H9 (cell line): ENCODE measurements around the gene SMIM3. TPM values are rescaled to one million over a fixed set of nuclear protein-coding genes. Genes with fewer than 3 reads are reported as not detected.

Source experiments
- DNase-seq: peaks from one replicate; pipeline ENCODE4 v3.0.0-alpha.2; 2017
- H2AFZ ChIP-seq: one replicate; pipeline ENCODE4 v1.6.1; 2013; ENCODE audit warnings: mild to moderate bottlenecking, low read length, control low read depth, moderate library complexity
- H2AK5ac ChIP-seq: 2 replicates; pipeline ENCODE4 v1.6.1; 2013; ENCODE audit warnings: low read length, control low read depth, mixed read lengths; ENCODE audit not compliant: insufficient read length
- H2BK120ac ChIP-seq: one replicate; pipeline ENCODE4 v1.6.1; 2013; ENCODE audit warnings: low read depth, mild to moderate bottlenecking, low read length, control low read depth, inconsistent platforms; ENCODE audit not compliant: poor library complexity, severe bottlenecking
- H2BK12ac ChIP-seq: 2 replicates; pipeline ENCODE4 v1.6.1; 2013; ENCODE audit warnings: low read length, control low read depth, mixed read lengths, low read depth; ENCODE audit not compliant: insufficient read length
- H2BK15ac ChIP-seq: 2 replicates; pipeline ENCODE4 v1.6.1; 2013; ENCODE audit warnings: low read depth, low read length, control low read depth
- H2BK20ac ChIP-seq: one replicate; pipeline ENCODE4 v1.6.1; 2013; ENCODE audit warnings: low read depth, mild to moderate bottlenecking, low read length, control low read depth, inconsistent platforms; ENCODE audit not compliant: poor library complexity, severe bottlenecking
- H2BK5ac ChIP-seq: 2 replicates; pipeline ENCODE4 v1.6.1; 2013; ENCODE audit warnings: low read length, control low read depth, mixed read lengths; ENCODE audit not compliant: insufficient read length
- H3K14ac ChIP-seq: 2 replicates; pipeline ENCODE4 v1.6.1; 2013; ENCODE audit warnings: low read length, control low read depth; ENCODE audit not compliant: insufficient read depth
- H3K18ac ChIP-seq: 2 replicates; pipeline ENCODE4 v1.6.1; 2013; ENCODE audit warnings: low read depth, mild to moderate bottlenecking, mixed read lengths, low read length, control low read depth; ENCODE audit not compliant: insufficient read length
- H3K23ac ChIP-seq: 2 replicates; pipeline ENCODE4 v1.6.1; 2013; ENCODE audit warnings: low read length, control low read depth, mixed read lengths, low read depth; ENCODE audit not compliant: insufficient read length
- H3K23me2 ChIP-seq: 2 replicates; pipeline ENCODE4 v1.6.1; 2013; ENCODE audit warnings: low read depth, mild to moderate bottlenecking, mixed read lengths, low read length, control low read depth; ENCODE audit not compliant: insufficient read length, poor library complexity, severe bottlenecking
- H3K27ac ChIP-seq: 2 replicates; pipeline ENCODE4 v1.5.1; 2013; ENCODE audit warnings: low read length, control low read depth, mixed read lengths, low read depth; ENCODE audit not compliant: insufficient read length
- H3K27me3 ChIP-seq: 2 replicates; pipeline ENCODE4 v1.6.1; 2013; ENCODE audit warnings: low read length, control low read depth, inconsistent platforms; ENCODE audit not compliant: insufficient read depth
- H3K4ac ChIP-seq: 2 replicates; pipeline ENCODE4 v1.6.1; 2013; ENCODE audit warnings: low read depth, mild to moderate bottlenecking, control low read depth, inconsistent platforms, low read length, moderate library complexity
- H3K4me1 ChIP-seq: 2 replicates; pipeline ENCODE4 v1.6.1; 2013; ENCODE audit warnings: low read length, control low read depth, inconsistent platforms; ENCODE audit not compliant: insufficient read depth
- H3K4me2 ChIP-seq: 2 replicates; pipeline ENCODE4 v1.6.1; 2013; ENCODE audit warnings: low read length, control low read depth, mixed read lengths; ENCODE audit not compliant: insufficient read length, insufficient read depth
- H3K56ac ChIP-seq: 2 replicates; pipeline ENCODE4 v1.6.1; 2013; ENCODE audit warnings: low read depth, mild to moderate bottlenecking, mixed read lengths, low read length, control low read depth; ENCODE audit not compliant: insufficient read length
- H3K79me1 ChIP-seq: 2 replicates; pipeline ENCODE4 v1.6.1; 2013; ENCODE audit warnings: low read depth, mild to moderate bottlenecking, moderate library complexity, low read length, control low read depth, inconsistent platforms; ENCODE audit not compliant: insufficient read depth, poor library complexity, severe bottlenecking
- H3K79me2 ChIP-seq: 2 replicates; pipeline ENCODE4 v1.6.1; 2013; ENCODE audit warnings: low read length, control low read depth, inconsistent platforms; ENCODE audit not compliant: insufficient read depth
- H3K9ac ChIP-seq: 2 replicates; pipeline ENCODE4 v1.6.1; 2013; ENCODE audit warnings: low read length, control low read depth, mixed read lengths; ENCODE audit not compliant: insufficient read length; ENCODE audit errors: extremely low read depth
- H3K9me3 ChIP-seq: one replicate; pipeline ENCODE4 v1.6.1; 2013; ENCODE audit warnings: low read depth, low read length, inconsistent platforms; ENCODE audit not compliant: control insufficient read depth
- H3T11ph ChIP-seq: one replicate; pipeline ENCODE4 v1.6.1; 2013; ENCODE audit warnings: mild to moderate bottlenecking, low read length, control low read depth, inconsistent platforms
- H4K20me1 ChIP-seq: one replicate; pipeline ENCODE4 v1.6.1; 2013; ENCODE audit not compliant: control insufficient read depth, insufficient read length, insufficient read depth
- H4K5ac ChIP-seq: 2 replicates; pipeline ENCODE4 v1.6.1; 2013; ENCODE audit warnings: low read depth, mild to moderate bottlenecking, mixed read lengths, low read length, control low read depth; ENCODE audit not compliant: insufficient read length
- H4K8ac ChIP-seq: replicated peaks from 2 replicates; pipeline ENCODE4 v1.6.1; 2013; ENCODE audit warnings: low read length, control low read depth, mixed read lengths, low read depth; ENCODE audit not compliant: insufficient read length
- H4K91ac ChIP-seq: 2 replicates; pipeline ENCODE4 v1.6.1; 2013; ENCODE audit warnings: low read depth, mild to moderate bottlenecking, moderate library complexity, mixed read lengths, low read length, control low read depth; ENCODE audit not compliant: insufficient read length
- H3K27ac Mint-ChIP-seq, 3 experiments: 2 replicates in 2 of 3; 3 replicates in 1 of 3; pipeline ENCODE4 v1.8.0; 2020 to 2021; ENCODE audit warnings: mixed read lengths in 3 of 3, mild to moderate bottlenecking in 1 of 3, moderate library complexity in 1 of 3
- H3K27me3 Mint-ChIP-seq: 2 replicates; pipeline ENCODE4 v1.8.0; 2021; ENCODE audit warnings: low read depth, mild to moderate bottlenecking, moderate library complexity, mixed read lengths
- H3K36me3 Mint-ChIP-seq, 3 experiments: 2 replicates in 2 of 3; 3 replicates in 1 of 3; pipeline ENCODE4 v1.8.0; 2020 to 2021; ENCODE audit warnings: low read depth in 3 of 3, mixed read lengths in 3 of 3; ENCODE audit not compliant: insufficient read depth in 1 of 3
- H3K4me1 Mint-ChIP-seq, 2 experiments: 2 replicates each; pipeline ENCODE4 v1.8.0; 2020; ENCODE audit warnings: mixed read lengths in 2 of 2
- H3K4me3 Mint-ChIP-seq, 2 experiments: 2 replicates in 1 of 2; 3 replicates in 1 of 2; pipeline ENCODE4 v1.8.0; 2020 to 2021; ENCODE audit warnings: mild to moderate bottlenecking in 2 of 2, mixed read lengths in 2 of 2, moderate library complexity in 1 of 2
- H3K9me3 Mint-ChIP-seq, 2 experiments: 2 replicates in 1 of 2; 3 replicates in 1 of 2; pipeline ENCODE4 v1.8.0; 2020; ENCODE audit warnings: mild to moderate bottlenecking in 2 of 2, mixed read lengths in 2 of 2, moderate library complexity in 1 of 2
- CTCF ChIP-seq: fragments of 200-600 bp; sonication (generic); conservative IDR thresholded peaks from 3 replicates; pipeline ENCODE4 v1.8.0; 2021; ENCODE audit warnings: antibody characterized with exemption, mild to moderate bottlenecking
- WGBS: extraction: QIAGEN DNeasy Blood & Tissue Kit; methylation state at CpG from one replicate; pipeline ENCODE4 v1.1.7; 2013; ENCODE audit warnings: missing lambda C conversion rate, low lambda C conversion rate, mixed read lengths; ENCODE audit not compliant: insufficient read length; ENCODE audit errors: extremely low coverage; 5-methylcytosine and 5-hydroxymethylcytosine counted together
- total RNA-seq: library from RNA; stranded (reverse); gene quantifications from 2 replicates; pipeline ENCODE4 v1.2.1, GENCODE V29; 2021

Gene SMIM3
- total RNA-seq, 1 experiment from 2014 or later, result 42.0 TPM

GRCh38 chr5:150794927-150795326 lies 16.4 kb downstream of the SMIM3 start:
- Histone ChIP-seq H4K8ac (no peak overlapping the region), H2AK5ac (no peak overlapping the region), H3K9ac (no peak overlapping the region), H3K18ac (no peak overlapping the region), H3K79me1 (peaks cover 2% of the 10 kb centered on the region), H3K23ac (no peak overlapping the region), H3K4me1 (no peaks in the 10 kb centered on the region; the same call in 1 of the 2 replicates), H2BK12ac (no peak overlapping the region), H3K27ac (no peak overlapping the region), H3K4me2 (no peak overlapping the region), H2AFZ (no peak overlapping the region), H2BK120ac (no peak overlapping the region), H3K23me2 (no peaks in the 10 kb centered on the region), H2BK20ac (no peak overlapping the region), H3K27me3 (no peaks in the 10 kb centered on the region), H3K9me3 (no peaks in the 10 kb centered on the region), H2BK15ac (no peak overlapping the region), H4K5ac (no peak overlapping the region), H3K4ac (no peak overlapping the region), H3K79me2 (no peaks in the 10 kb centered on the region), H4K91ac (no peak overlapping the region), H3K56ac (no peak overlapping the region), H2BK5ac (no peak overlapping the region), H4K20me1 (no peaks in the 10 kb centered on the region), H3T11ph (no peak overlapping the region), H3K14ac (no peak overlapping the region)
- no peak for DNase-seq
- peaks cover 28 to 33% of the 10 kb centered on the region in 2 experiments for H3K4me1 Mint-ChIP-seq
- peaks cover 21 to 32% (median 27%) of the 10 kb centered on the region in 3 experiments; a peak in 6 of 7 replicates for H3K36me3 Mint-ChIP-seq
- no peak overlapping the region for H3K4me3 Mint-ChIP-seq
- no peaks in the 10 kb centered on the region for H3K27me3 Mint-ChIP-seq
- no peak for TF ChIP-seq CTCF
- WGBS, result no CpG with 5 or more reads among the region's 2 CpGs
- no peaks in the 10 kb centered on the region for H3K9me3 Mint-ChIP-seq
- H3K27ac Mint-ChIP-seq, result no peak overlapping the region
